Epithelial cell of esophagus (primary cell): ENCODE results near the gene SPATA25.
A peak's percentile ranks its signal among the peaks of the same experiment; 100 is the strongest.
"Not testable (repeated sequence)": the region's sequence is repeated elsewhere in the genome, so short reads cannot be mapped to it uniquely, and the experiment has no call there.

Experiments used
- DNase-seq: peaks from one replicate; pipeline ENCODE4 v3.0.0; 2010; ENCODE audit warnings: low read depth
- H3K4me3 ChIP-seq: 2 replicates; pipeline ENCODE4 v1.5.1; 2011; ENCODE audit warnings: mild to moderate bottlenecking, low read length, control low read depth
- TF ChIP-seq, protein P1 (sequence below): IDR thresholded peaks from 2 replicates; pipeline ENCODE4 v1.5.1; 2011; ENCODE audit warnings: low read depth, mild to moderate bottlenecking, low read length, control low read depth, inconsistent platforms; ENCODE audit not compliant: insufficient read depth; ENCODE audit errors: missing control alignments

Gene SPATA25

GRCh38 chr20:45905505-45906079 is 18.2 kb upstream of the SPATA25 start:
- TF ChIP-seq, protein P1, sequence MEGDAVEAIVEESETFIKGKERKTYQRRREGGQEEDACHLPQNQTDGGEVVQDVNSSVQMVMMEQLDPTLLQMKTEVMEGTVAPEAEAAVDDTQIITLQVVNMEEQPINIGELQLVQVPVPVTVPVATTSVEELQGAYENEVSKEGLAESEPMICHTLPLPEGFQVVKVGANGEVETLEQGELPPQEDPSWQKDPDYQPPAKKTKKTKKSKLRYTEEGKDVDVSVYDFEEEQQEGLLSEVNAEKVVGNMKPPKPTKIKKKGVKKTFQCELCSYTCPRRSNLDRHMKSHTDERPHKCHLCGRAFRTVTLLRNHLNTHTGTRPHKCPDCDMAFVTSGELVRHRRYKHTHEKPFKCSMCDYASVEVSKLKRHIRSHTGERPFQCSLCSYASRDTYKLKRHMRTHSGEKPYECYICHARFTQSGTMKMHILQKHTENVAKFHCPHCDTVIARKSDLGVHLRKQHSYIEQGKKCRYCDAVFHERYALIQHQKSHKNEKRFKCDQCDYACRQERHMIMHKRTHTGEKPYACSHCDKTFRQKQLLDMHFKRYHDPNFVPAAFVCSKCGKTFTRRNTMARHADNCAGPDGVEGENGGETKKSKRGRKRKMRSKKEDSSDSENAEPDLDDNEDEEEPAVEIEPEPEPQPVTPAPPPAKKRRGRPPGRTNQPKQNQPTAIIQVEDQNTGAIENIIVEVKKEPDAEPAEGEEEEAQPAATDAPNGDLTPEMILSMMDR, result no peak
- H3K4me3 ChIP-seq, result no peak overlapping the region
- DNase-seq, result peak; percentile 94

GRCh38 chr20:45904583-45905504 is 17.4 kb upstream of the SPATA25 start:
- DNase-seq, result no peak
- TF ChIP-seq, protein P1, result no peak
- H3K4me3 ChIP-seq, result no peak overlapping the region

- H3K4me3 ChIP-seq, result no peak overlapping the region
- DNase-seq, result no peak
- TF ChIP-seq, protein P1, result no peak
These were observed 14.8 kb upstream of the SPATA25 start for GRCh38 chr20:45902199-45902701.

DNA sequence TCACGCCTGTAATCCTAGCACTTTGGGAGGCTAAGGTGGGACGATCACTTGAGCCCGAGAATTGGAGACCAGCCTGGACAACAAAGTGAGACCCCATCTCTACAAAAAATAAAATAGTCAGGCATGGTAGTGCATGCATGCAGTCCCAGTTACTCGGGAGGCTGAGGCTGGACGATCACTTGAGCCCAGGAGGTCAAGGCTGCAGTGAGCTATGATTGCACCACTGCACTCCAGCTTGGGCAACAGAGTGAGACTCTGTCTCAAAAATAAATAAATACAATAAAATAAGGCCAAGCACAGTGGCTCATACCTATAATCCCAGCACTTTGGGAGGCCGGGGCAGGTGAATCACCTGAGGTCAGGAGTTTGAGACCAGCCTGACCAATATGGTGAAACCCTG is 13.9 kb upstream of the SPATA25 start:
- H3K4me3 ChIP-seq, DNase-seq: not testable (repeated sequence)

- TF ChIP-seq, protein P1, result no peak
These were observed 11.8 kb upstream of the SPATA25 start for GRCh38 chr20:45899046-45899835.

DNA sequence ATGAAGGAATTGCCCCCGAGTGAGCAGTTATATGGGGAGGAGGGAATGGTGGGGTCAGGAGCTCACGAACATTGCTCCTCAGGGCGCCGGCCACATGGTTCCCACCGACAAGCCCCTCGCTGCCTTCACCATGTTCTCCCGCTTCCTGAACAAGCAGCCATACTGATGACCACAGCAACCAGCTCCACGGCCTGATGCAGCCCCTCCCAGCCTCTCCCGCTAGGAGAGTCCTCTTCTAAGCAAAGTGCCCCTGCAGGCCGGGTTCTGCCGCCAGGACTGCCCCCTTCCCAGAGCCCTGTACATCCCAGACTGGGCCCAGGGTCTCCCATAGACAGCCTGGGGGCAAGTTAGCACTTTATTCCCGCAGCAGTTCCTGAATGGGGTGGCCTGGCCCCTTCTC is 10.9 kb upstream of the SPATA25 start:
- TF ChIP-seq, protein P1, result no peak
- H3K4me3 ChIP-seq, result no peak overlapping the region
- DNase-seq, result no peak

More at GRCh38 chr20:45899046-45899835, 11.8 kb upstream of the SPATA25 start:
- no peak for DNase-seq
- no peak overlapping the region for H3K4me3 ChIP-seq

DNA sequence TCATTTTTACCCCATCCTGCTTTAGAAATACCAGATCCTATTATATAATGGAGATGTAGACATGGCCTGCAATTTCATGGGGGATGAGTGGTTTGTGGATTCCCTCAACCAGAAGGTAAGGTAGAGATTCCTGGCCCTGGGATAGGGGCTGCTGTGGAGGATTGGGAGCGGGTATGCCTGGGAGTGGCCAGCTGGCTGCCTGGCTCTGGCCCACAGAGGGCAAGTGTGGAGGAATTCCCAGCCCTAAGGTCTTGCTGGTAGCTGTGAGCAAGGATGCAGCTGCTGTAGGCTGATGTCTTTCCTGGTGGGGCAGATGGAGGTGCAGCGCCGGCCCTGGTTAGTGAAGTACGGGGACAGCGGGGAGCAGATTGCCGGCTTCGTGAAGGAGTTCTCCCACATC is 10.3 kb upstream of the SPATA25 start:
- no peak for DNase-seq
- no peak overlapping the region for H3K4me3 ChIP-seq
- TF ChIP-seq, protein P1, result no peak
